T-helper 9 cell (primary cell): ENCODE results near the gene PRSS22.

Source experiments
- DNase-seq: peaks from one replicate; pipeline ENCODE4 v3.0.0-alpha.2; 2020

The PRSS22 gene

DNA sequence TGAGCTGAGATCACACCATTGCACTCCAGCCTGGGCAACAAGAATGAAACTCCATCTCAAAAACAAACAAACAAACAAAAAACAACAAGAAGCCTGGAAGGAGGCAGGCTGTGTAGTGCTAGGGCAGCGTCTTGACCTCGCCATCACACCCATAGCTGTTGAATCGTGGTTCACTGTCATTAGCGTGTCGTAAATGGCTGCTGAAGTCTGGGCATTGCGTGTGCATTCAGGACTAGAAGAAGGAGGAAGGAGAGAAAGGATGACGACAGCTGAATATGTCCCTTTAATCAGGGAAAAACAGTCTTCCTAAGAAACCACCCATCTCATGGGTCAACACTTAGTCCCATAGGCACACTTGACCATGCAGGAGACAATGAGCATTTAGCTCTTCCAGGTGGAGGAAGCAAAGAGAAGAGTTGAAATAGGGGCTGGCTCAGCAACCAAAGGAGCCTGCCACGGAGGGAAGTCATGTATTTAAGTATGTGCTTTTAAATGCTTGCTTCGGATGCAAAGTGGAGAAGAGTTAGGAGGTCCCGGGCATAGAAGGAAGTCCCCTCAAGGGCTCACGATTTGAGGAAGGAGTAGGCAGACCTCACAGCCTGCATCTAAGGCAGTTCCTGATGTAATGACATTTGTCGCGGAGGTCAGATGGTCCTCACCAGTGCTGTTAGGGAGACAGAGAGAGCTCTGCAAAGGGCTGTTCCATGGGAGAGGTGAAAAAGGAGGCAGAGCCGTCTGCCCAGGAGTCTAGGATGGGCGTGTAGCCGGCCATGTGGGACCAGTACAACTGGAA is 8.8 kb downstream of the PRSS22 start:
- DNase-seq = no peak

DNA sequence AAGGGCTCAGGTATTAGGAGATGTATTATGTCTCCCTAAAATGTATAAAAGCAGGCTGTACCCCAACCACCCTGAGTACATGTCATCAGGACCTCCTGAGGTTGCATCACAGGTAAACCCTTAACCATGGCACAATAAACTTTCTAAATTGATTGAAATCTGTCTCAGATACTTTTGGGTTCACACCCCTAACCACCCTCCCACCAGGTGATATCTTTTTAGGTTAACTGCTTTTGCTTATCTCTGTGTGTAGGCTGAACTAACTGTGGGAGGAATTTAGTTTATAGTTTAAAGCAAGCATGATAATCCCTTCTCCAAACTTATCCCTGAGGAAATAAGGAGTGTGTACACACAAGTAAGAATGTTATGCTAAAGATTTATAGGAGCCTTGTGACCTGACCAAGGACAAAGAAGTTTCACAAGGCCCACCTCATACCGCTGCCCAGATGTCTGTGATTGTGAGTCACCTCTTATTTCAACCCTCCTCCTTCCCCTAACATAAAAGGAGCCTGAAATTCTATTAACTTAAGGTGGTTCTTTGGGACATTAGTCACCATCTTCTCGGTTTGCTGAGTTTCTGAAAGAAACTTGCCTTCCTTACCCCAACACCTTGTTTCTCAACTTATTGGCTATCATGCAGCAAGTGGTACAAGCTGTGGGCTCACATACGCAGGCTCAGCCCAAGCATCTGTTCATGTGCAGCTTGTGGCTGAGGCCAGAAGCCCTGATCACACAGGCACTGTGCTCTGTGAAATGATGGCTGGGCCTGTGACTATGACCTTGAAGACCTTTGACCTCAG is 11.3 kb downstream of the PRSS22 start:
- DNase-seq = no peak

DNA sequence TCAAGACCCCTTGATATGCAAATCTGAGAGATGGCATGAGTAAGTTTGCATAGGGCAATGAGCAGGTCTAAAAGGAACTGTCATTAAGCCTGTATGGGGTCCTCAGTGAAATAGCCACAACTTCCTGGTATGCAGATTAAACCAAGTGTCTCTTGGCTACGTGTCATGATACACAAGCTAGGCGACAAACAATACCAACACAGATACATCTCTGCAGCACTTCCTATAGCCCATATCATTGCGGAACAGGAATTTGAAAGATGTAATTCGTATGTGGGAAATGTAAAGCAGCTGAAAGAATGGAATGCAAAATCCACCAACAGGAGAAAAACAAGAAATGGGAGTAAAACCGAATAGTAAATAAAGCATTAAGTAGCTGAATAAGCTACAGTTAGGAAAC is 12.9 kb downstream of the PRSS22 start:
- no peak for DNase-seq

DNA sequence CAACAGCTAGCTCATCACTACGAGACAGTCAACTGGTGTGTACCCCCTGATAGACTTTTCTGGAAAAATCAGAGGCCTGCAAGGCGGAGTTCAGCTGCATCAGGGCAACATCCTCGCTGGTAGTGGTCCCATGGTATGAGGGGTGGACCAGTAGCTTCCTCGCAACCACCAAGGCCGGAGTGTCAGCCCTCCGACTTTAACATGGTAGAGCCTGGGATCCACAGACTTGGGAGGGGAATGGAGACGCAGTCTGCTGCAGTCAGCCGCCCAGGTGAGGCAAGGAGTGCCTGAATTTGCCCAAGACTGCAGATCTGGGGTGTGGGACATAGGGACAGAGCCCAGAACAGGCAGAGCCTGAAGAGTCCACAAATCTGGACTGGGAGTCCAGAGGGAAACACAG is 14.4 kb downstream of the PRSS22 start:
- DNase-seq = no peak

DNA sequence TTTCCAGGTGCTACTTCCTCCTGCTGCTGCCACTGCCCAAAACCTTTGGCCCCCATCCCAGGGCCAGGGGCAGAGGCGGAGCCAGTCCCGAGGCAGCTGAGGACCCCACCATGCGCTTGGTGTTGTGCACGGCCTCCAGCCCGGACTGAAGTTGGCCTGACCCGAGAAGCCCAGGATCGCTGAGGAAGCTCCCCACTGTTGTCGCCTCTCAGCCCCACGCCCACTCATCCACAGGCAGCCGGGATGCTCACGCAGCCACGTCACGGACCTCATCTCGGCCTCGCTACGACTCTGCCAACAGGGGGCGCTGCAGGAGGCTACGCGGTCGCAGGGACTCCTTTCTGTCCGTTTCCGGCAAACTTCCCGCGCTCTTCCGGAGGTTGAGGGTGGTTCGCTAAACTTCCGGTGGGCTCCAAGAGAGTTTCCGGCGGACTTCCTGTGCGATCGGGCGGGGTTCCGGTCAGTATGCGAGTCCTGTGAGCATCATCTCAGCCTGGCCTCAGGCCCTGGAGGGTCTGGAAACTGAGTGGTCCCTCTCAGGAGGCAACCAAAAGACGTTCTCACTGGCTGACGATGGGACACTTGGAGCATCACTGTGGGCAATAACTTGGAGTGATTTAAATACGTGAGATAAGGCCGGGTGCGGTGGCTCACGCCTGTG is 15.5 kb downstream of the PRSS22 start:
- DNase-seq = peak; percentile 54

DNA sequence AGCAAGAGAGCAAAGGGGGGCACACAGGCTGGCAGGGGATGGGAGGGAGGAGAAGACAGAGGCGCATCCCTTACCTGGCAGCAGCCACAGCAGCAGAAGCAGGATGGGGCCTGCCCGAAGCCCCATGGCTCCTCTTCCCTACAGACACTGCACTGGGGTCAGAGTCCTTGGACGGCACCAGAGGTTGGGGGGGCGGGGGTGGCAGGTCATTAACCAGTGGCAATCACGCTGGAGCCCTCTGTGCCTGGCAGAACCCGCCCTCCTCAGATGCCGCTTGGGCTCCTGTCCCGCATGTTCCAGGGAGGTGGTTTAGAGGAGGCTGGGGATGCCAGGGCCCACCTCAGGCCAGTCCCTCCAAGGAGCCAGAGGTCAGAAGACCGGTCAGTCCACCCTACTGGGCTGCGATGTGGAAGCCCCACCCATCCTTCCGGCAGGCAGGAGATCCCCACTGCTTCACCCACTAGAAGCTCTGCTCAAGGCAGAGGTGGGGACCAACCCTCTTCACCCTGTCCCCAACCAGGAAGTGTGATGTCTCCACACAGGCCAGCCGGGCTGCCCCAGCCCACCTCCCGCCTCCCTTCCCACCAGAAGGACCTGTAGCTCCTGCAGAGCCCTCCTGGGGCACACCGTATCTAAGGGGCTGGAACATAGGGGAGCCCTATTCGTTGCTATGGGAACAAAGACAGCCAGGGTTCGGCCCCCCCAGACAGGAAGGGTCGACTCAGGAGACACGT is 16.2 kb downstream of the PRSS22 start:
- no peak for DNase-seq

DNA sequence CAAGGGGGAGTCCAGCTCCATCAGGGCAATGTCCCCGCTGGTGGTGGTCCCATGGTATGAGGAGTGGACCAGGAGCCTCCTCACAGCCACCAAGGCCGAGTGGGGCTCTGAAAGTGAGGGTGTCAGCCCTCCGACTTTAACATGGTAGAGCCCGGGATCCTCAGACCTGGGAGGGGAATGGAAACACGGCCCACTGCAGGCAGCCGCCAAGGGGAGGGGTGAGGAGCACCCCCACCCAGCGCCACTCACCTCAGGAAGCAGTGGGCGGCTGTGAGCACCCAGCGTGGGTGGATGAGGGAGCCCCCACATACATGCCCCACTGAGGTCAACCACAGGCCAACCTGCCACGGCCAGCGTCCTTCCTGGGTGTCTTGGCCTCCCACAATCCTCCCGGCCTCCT is 17.1 kb downstream of the PRSS22 start:
- DNase-seq = no peak

DNA sequence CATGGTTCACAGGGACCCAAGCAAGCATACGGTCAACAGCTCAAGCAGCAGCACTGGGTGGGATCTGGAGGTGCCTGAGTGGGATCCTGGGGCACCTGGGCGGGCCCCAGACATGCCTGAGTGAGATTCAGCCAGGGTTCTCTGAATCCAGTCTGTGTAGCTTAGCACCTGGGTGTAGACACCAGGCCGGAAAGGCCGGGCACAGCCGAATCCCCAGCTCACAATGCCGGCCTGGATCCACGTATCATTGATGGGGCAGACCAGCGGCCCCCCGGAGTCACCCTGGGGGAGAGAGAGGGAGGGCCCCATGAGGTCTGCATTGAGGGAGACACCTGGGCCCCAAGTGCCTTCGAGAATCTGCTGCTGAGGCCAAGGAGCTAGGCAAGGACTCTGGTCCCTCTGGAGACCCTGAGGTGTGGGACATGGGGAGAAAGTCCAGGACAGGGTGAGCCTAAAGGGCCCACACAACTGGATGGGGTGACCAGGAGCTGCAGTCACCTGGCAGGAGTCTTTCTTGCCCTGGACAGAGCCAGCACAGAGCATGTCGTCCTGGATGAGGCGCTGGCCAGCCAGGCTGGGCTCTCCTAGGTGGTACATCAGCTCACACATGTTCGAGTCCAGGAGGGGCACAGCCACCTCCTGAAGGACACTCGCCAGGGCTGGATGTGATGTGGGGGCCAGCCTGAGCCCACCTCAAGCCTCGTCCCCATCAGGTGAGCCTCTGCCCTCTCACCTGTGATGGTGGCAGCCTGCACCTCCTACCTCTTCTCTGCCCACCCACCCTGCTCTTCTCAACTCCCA is 18.1 kb downstream of the PRSS22 start:
- no peak for DNase-seq

DNA sequence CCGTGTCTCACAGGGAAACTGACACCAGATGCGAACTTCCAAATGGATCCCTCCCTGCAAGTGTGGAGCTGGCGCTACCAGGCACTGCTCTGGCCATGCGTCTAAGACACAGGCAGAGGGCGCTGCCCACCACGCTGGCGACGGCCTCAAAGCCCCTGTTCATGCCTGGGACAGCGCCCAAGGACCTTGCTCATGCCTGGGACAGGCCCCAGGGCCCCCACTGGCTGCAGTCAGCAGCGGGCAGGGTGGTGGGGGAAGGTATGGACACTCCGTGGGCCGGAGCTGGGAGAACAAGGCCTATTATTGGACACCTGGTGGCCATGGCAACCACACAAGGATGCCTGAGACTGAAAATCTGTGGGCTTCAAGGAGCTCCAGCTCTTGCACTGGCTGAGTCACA is 19.0 kb downstream of the PRSS22 start:
- peak; percentile 35 for DNase-seq

DNA sequence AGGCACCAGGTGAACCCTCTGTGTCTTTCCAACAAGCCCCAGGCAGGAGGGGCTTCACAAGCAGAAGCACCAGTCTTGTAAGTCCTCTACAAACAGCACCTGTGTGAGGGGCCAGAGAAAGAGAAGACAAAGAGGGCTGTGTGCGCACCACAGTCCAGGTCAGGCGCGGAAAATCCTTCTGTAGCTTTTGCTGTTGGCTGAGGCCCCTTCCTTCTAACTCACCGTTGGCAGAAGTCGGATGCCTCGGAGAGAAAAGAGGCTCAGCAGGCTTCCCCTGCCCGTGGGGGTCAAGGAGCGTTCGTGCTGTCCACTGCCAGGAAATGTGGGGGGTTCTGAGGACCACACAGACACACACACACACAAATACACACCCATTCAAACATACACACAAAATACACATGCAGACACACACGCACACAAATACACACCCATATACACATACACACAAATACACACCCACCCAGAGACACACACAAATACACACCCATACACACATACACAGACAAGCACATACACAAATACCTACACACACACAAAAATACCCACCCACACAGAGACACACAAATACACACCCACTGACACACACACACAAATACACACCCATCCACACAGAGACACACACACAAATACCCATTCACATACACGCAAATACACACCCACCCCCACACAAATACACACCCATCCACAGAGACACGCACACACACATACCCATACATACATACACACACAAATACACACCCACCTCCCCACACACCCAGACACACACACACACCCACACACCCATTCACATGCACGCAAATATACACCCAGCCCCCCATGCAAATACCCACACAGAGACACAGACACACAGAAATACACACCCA is 21.1 kb downstream of the PRSS22 start:
- DNase-seq = no peak

DNA sequence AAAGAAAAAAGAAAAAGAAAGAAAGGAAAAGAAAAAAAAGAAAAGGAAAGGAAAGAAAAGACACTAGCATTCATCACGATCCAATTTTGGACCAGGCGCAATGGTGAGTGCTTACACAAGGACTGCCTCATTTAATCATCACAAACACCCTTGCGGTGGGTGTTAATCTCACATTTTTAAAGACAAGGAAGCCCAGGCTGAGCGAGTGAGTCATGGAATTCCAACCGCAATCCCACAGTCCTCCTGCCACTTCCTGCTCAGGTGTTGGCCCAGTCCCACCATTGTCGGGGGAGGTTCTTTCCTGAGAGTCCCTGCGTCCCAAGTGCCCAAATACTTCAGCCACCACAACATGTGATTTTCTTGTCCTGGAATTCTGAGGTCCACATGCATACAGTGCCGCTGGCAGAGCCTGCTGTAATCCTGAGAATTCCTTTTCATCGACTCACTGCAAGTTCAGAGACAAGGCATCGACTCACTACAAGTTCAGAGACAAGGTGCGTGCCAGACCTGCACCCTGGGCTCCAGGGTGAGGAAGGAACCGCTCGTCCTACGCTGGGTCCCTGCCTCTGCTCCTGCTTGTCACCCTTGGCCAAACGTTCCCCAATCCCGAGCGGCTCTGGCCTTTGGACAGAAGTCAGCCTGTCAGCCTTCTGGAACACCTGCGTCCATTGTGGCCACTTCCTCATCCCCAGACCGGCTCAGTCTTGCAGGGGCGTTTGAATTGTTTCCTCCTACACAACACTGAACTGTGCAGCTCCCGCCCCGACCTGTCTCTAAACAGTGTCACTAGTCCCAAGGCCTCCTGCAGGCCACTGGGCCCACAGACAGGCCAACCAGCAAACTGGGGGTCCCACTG is 22.1 kb downstream of the PRSS22 start:
- DNase-seq = no peak

DNA sequence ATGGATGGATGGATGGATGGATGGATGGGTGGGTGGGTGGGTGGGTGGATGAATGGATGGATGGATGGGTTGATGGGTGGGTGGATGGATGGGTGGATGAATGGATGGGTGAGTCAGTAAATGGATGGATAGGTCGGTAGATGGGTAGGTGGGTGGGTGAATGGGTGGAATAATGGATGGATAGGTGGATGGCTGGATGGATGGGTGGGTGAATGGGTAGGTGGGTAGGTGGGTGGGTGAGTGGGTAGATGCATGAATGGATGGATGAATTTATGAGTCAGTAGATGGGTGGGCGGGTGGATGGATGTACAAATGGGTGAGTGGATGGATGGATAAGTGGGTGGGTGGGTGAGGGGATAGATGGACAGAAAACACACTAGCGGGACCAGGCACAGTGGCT is 23.0 kb downstream of the PRSS22 start:
- DNase-seq = no peak

DNA sequence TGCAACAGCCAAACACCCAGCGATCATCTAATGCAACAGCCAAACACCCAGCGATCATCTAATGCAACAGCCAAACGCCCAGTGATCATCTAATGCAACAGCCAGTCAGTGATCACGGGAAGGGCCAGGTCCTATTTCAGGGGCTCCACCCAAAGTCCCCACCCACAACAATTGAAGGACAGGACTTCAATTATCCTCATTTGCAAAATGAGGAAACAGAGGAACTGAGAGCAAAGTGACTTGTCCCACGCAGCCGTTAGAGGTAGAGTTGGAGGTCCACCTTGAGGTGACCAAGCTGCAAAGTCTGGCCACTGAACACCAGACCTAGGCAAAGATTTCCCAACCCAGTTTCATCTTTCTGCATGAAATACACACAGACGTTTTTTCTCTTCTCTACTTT is 24.2 kb downstream of the PRSS22 start:
- DNase-seq = no peak

DNA sequence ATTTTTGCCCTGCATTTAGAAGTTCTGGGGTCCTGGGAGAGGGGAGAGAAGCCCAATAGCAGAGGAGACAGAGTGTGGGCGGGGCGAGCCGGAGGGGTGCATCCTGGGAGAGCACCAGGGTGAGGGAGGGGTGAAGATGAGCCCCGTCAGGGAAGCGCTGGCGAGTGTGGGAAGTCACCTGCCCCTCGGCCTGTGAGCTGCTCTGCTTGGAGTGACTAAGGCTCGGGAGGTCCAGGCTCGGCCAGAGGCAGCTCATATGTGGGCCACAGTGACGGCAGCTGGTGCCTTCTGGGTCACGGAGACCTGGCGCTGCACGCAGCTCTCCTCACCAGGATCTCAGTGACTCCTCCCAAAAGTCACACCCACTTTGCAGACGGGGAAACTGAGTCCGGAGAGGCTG is 26.8 kb downstream of the PRSS22 start:
- DNase-seq = no peak

DNA sequence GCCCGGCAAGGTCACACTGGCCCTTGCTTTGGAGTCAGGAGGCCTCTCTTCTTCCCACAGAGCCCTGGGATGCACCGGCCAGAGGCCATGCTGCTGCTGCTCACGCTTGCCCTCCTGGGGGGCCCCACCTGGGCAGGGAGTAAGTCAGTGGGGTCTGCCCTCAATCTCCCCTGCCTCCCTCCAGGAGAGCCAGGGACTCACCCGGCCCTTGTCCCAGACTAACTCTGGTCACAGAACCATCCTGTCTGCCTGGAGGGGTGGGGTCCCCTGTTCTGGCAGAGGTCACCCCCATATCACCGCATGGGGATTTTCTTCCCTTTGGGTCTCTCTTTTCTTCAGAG is 27.6 kb downstream of the PRSS22 start:
- DNase-seq = no peak

DNA sequence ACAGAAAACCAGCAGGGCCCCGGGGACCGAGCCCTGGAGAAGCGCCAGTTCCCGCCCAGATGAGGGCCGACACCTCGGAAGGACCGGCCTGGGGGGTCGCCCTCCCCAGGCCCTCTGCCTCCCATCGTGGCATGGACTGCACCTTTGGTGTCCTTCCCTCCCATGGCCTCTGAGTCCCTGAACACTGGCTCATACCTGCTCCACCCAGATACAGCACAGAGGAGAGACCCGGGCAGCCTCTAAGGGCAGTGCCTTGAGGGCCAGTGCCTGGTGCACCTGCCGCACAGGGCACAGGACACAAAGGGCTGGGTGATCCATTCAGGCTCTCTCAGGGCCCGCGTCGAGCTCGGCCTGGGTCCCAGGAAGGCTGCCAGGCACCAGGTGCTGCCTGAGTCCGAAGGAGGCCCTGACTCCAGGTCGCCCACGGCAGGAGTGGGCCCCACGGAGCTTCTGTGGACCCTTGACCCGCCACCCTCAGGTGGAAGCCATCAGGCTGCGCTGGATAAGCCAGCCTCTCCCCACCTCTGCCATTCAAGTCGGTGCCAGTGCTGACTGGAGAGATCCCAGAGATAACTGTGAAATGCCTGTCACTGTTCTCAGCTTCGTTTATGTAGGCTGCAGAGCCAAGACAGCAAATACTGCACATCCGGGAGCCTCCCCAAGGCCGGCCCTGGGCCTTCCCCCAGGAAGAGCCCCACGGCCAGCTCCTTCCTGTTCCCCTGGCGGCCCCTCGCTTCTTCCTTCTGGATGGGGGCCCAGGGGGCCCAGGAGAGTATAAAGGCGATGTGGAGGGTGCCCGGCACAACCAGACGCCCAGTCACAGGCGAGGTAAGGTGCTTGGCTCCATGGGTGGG is 28.2 kb downstream of the PRSS22 start, which contains the start of gene ZG16B:
Gene ZG16B (plus strand): TSS at position 803 of the 854 bp plus-strand sequence. CDS start 139 bp downstream, outside the sequence.
- DNase-seq = no peak

DNA sequence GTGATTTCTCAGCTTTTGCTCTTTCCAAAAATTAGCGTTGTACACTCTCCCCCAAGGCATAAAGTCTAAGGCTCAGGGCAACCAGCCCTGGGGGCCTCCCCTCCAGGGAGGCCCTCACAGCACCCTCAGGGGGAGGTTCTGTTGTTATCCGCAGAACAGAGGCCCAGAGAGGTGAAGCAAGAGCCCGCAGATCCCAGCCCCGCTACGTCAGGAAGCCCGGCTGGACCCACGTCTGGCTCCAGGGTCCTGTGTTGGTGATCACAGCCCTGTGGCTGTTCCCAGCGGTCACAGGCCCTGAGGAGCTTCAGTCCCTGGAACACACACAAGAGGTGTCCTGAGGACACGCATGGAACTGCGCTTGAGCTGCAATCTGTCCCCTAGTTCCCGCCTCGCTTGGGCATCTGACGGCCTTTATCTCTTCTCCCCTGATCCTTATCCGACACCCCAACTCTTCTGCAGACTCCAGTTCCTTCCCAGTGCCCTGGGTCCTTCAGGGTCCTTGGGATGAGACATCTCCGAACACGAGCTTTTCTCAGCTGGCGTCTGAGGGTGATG is 29.0 kb downstream of the PRSS22 start:
- no peak for DNase-seq

DNA sequence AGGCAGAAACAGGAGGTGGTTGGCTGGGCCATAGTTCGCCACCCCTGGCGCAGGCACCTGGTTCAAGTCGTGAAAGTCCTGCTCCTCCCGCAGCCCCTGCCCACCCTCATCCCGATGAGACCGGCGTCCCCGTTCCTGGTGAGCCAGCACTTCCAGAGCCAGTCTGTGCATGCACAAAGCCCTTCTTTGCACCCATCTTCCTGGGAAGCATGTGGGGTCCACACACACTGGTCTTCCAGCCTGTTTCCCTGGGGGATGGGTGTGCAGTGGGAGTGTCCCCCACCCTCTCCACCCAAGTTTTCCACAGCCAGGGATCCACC is 29.5 kb downstream of the PRSS22 start:
- DNase-seq = no peak
